BJ (cell line): ENCODE data around the gene ALDH1L1. TPM values are rescaled to one million over a fixed set of nuclear protein-coding genes. Genes with fewer than 3 reads are reported as not detected.

Experiments used
- CTCF ChIA-PET: fragments of 350-600 bp; formaldehyde crosslinking; extraction: SDS; loops from one replicate; lab custom pipeline; 2021; ENCODE audit warnings: antibody characterized with exemption, inconsistent platforms; lab: Yijun Ruan, JAX
- POLR2A ChIA-PET: fragments of 300-600 bp; sonication (Branson Sonifier 250); formaldehyde crosslinking; extraction: SDS; loops from one replicate; lab custom pipeline; 2021; ENCODE audit warnings: antibody characterized with exemption; lab: Charles Lee
- DNase-seq: peaks from one replicate; pipeline ENCODE4 v3.0.0-alpha.2; 2011; ENCODE audit warnings: low read depth
- H3K27me3 ChIP-seq: 2 replicates; pipeline ENCODE4 v1.6.0; 2011; ENCODE audit warnings: low read length; ENCODE audit not compliant: control insufficient read depth, insufficient read depth
- H3K36me3 ChIP-seq: 2 replicates; pipeline ENCODE4 v1.5.1; 2011; ENCODE audit warnings: low read length; ENCODE audit not compliant: control insufficient read depth, insufficient read depth
- H3K4me3 ChIP-seq: 2 replicates; pipeline ENCODE4 v1.5.1; 2011; ENCODE audit warnings: low read depth, mild to moderate bottlenecking, control low read depth, low read length
- CTCF ChIP-seq: IDR thresholded peaks from 2 replicates; pipeline ENCODE4 v1.5.1; 2011; ENCODE audit warnings: low read depth, mild to moderate bottlenecking, control low read depth, inconsistent platforms, low read length, moderate library complexity; ENCODE audit not compliant: insufficient read depth
- polyA plus RNA-seq: library from polyadenylated mRNA; depleted of rRNA; stranded (reverse); fragments of >200 nt; gene quantifications from 2 replicates; pipeline ENCODE4 v1.2.3, GENCODE V29; 2011

The ALDH1L1 gene
- polyA plus RNA-seq, 1 experiment = 0.37 TPM

- H3K36me3 ChIP-seq = no peaks in the 10 kb centered on the region
- H3K4me3 ChIP-seq = no peak overlapping the region
- ChIA-PET CTCF (interaction anchor here (0.7 to 6.0 kb wide), 14 partner anchors 9 to 195 kb away, joined by 3 to 48 read pairs (median 6); no protein-coding TSS in a partner anchor), POLR2A (no interaction called here)
- no peak for DNase-seq
- no peaks in the 10 kb centered on the region for H3K27me3 ChIP-seq
- TF ChIP-seq CTCF = no peak
Observed at GRCh38 chr3:126197343-126197742, 17.0 kb upstream of the ALDH1L1 start.

GRCh38 chr3:126194713-126195305, 14.4 kb upstream of the ALDH1L1 start:
- H3K36me3 ChIP-seq = no peaks in the 10 kb centered on the region
- ChIA-PET POLR2A (no interaction called here), CTCF (interaction anchor here (1.6 to 1.7 kb wide), 2 partner anchors 50 to 61 kb away, joined by 3 to 4 read pairs; no protein-coding TSS in a partner anchor)
- no peak for DNase-seq
- no peak for TF ChIP-seq CTCF
- H3K4me3 ChIP-seq = no peak overlapping the region
- peaks cover 7% of the 10 kb centered on the region; the same call in 1 of the 2 replicates for H3K27me3 ChIP-seq

- POLR2A ChIA-PET = no interaction called here
- no peak for TF ChIP-seq CTCF
- DNase-seq = no peak
- H3K36me3 ChIP-seq = no peaks in the 10 kb centered on the region
- H3K27me3 ChIP-seq = peaks cover 19% of the 10 kb centered on the region
- CTCF ChIA-PET = interaction anchor here (1.6 kb wide), 1 partner anchor 13 kb away, joined by 3 read pairs; no protein-coding TSS in a partner anchor
- H3K4me3 ChIP-seq = no peak overlapping the region
Observed at GRCh38 chr3:126191246-126191645, 10.9 kb upstream of the ALDH1L1 start.

GRCh38 chr3:126187920-126188319, 7.5 kb upstream of the ALDH1L1 start:
- TF ChIP-seq CTCF = no peak
- ChIA-PET CTCF (interaction anchor here (1.3 to 6.0 kb wide), 2 partner anchors 9 to 11 kb away, joined by 4 to 41 read pairs; no protein-coding TSS in a partner anchor), POLR2A (no interaction called here)
- H3K36me3 ChIP-seq = no peaks in the 10 kb centered on the region
- no peak overlapping the region for H3K4me3 ChIP-seq
- H3K27me3 ChIP-seq = peaks cover 32% of the 10 kb centered on the region
- no peak for DNase-seq

GRCh38 chr3:126186749-126187148, 6.4 kb upstream of the ALDH1L1 start:
- no peak for TF ChIP-seq CTCF
- no peak for DNase-seq
- CTCF ChIA-PET = interaction anchor here (6.0 kb wide), 1 partner anchor 12 kb away, joined by 41 read pairs; no protein-coding TSS in a partner anchor
- Histone ChIP-seq H3K36me3 (no peaks in the 10 kb centered on the region), H3K4me3 (no peak overlapping the region), H3K27me3 (peaks cover 35% of the 10 kb centered on the region)
- POLR2A ChIA-PET = no interaction called here
